GM23338 (cell line): Measurements from ENCODE around the gene COL1A2.

Source experiments
- CREB1 ChIP-seq: fragments of 250-450 bp; sonication (Bioruptor Pico); IDR thresholded peaks from 2 replicates; pipeline ENCODE4 v1.5.0; 2020; ENCODE audit warnings: low read depth, mild to moderate bottlenecking, moderate library complexity
- CTCF ChIP-seq, 2 experiments: fragments of 200-600 bp in 1 of 2; sonication (generic) in 1 of 2; conservative IDR thresholded peaks; 2 replicates each; pipeline versions ENCODE4 v1.5.1 to v1.6.1; 2016 to 2017; ENCODE audit warnings: antibody characterized with exemption in 2 of 2, low read depth in 2 of 2, mild to moderate bottlenecking in 2 of 2, moderate library complexity in 1 of 2
- ETS1 ChIP-seq: IDR thresholded peaks from 2 replicates; pipeline ENCODE4 v1.6.1; 2016; ENCODE audit warnings: antibody characterized with exemption
- EZH2 ChIP-seq: fragments of 200-600 bp; sonication (generic); IDR thresholded peaks from one replicate; pipeline ENCODE4 v1.8.0; 2017; ENCODE audit warnings: antibody characterized with exemption, mild to moderate bottlenecking, low read depth; ENCODE audit not compliant: unreplicated experiment
- EZH2phosphoT487 ChIP-seq: fragments of 200-600 bp; sonication (generic); IDR thresholded peaks from one replicate; pipeline ENCODE4 v1.8.1; 2018; ENCODE audit warnings: antibody characterized with exemption; ENCODE audit not compliant: unreplicated experiment
- JUNB ChIP-seq: IDR thresholded peaks from one replicate; pipeline ENCODE4 v1.6.1; 2016; ENCODE audit warnings: antibody characterized with exemption; ENCODE audit not compliant: unreplicated experiment
- POLR2AphosphoS5 ChIP-seq: IDR thresholded peaks from 2 replicates; pipeline ENCODE4 v1.6.1; 2016; ENCODE audit warnings: antibody characterized with exemption, low read depth
- REST ChIP-seq: IDR thresholded peaks from one replicate; pipeline ENCODE4 v1.6.1; 2018; ENCODE audit warnings: antibody characterized with exemption; ENCODE audit not compliant: unreplicated experiment
- STAT1 ChIP-seq: IDR thresholded peaks from one replicate; pipeline ENCODE4 v1.6.1; 2016; ENCODE audit warnings: antibody characterized with exemption; ENCODE audit not compliant: unreplicated experiment
- ZNF114 ChIP-seq: fragments of 250-450 bp; sonication (Bioruptor Pico); IDR thresholded peaks from 2 replicates; pipeline ENCODE4 v1.5.0; 2020; ENCODE audit warnings: mild to moderate bottlenecking, moderate library complexity
- ZNF331 ChIP-seq: fragments of 250-450 bp; sonication (Bioruptor Pico); IDR thresholded peaks from 2 replicates; pipeline ENCODE4 v1.5.0; 2020; ENCODE audit warnings: low read depth, mild to moderate bottlenecking, moderate library complexity

GRCh38 chr7:94450044-94450697 lies 55.5 kb downstream of the COL1A2 start:
- TF ChIP-seq EZH2 (no peak), CTCF (conservative IDR thresholded peaks at IDR 0.05; ENCODE audit: low read depth in 2 of 2) (no peak), POLR2AphosphoS5 (no peak), REST (no peak), ETS1 (no peak), JUNB (no peak), ZNF331 (CRISPR knock-in tag) (no peak), ZNF114 (CRISPR knock-in tag) (no peak), CREB1 (CRISPR knock-in tag) (no peak), EZH2phosphoT487 (no peak), STAT1 (no peak)
